SK-N-SH treated with all-trans-retinoic acid at 6 μM for 48 hours (cell line): ENCODE results near the gene GIN1.
A peak's percentile ranks its signal among the peaks of the same experiment; 100 is the strongest.

Experiments used
- ATAC-seq: fragments of 200-7000 bp; cut with Tn5 transposase; 3 replicates; pipeline ENCODE4 v1.9.1; 2020; ENCODE audit warnings: mild to moderate bottlenecking, moderate library complexity
- ARNTL ChIP-seq: fragments of 450-650 bp; formaldehyde crosslinking; IDR thresholded peaks from 2 replicates; pipeline ENCODE4 v1.5.0; 2020; ENCODE audit warnings: low read depth, mild to moderate bottlenecking, moderate library complexity, borderline replicate concordance
- BACH2 ChIP-seq: fragments of 250-450 bp; sonication (Bioruptor Pico); IDR thresholded peaks from 2 replicates; pipeline ENCODE4 v1.9.0; 2021; ENCODE audit warnings: mild to moderate bottlenecking, borderline replicate concordance
- CREB5 ChIP-seq: fragments of 250-450 bp; sonication (Bioruptor Pico); IDR thresholded peaks from 2 replicates; pipeline ENCODE4 v1.5.1; 2020; ENCODE audit warnings: low read depth, mild to moderate bottlenecking, moderate library complexity
- CSDC2 ChIP-seq: fragments of 250-450 bp; sonication (Bioruptor Pico); IDR thresholded peaks from 2 replicates; pipeline ENCODE4 v1.5.0; 2020; ENCODE audit warnings: mild to moderate bottlenecking, moderate library complexity
- CSRNP3 ChIP-seq: fragments of 250-450 bp; sonication (Bioruptor Pico); IDR thresholded peaks from 2 replicates; pipeline ENCODE4 v1.5.1; 2021; ENCODE audit warnings: mild to moderate bottlenecking, moderate library complexity
- ESRRG ChIP-seq: fragments of 250-450 bp; sonication (Bioruptor Pico); IDR thresholded peaks from 2 replicates; pipeline ENCODE4 v1.6.1; 2021; ENCODE audit warnings: mild to moderate bottlenecking
- GLIS3 ChIP-seq: fragments of 250-450 bp; sonication (Bioruptor Pico); IDR thresholded peaks from 2 replicates; pipeline ENCODE4 v1.5.0; 2020; ENCODE audit warnings: mild to moderate bottlenecking, moderate library complexity
- ISL1 ChIP-seq: fragments of 250-450 bp; sonication (Bioruptor Pico); IDR thresholded peaks from 2 replicates; pipeline ENCODE4 v2.1.2; 2022; ENCODE audit warnings: mild to moderate bottlenecking, moderate library complexity
- OSR1 ChIP-seq: fragments of 250-450 bp; sonication (Bioruptor Pico); IDR thresholded peaks from 2 replicates; pipeline ENCODE4 v1.8.0; 2022; ENCODE audit warnings: moderate library complexity, mild to moderate bottlenecking, inconsistent platforms
- PATZ1 ChIP-seq: fragments of 250-450 bp; sonication (Bioruptor Pico); IDR thresholded peaks from 2 replicates; pipeline ENCODE4 v1.8.0; 2020; ENCODE audit warnings: mild to moderate bottlenecking, moderate library complexity, borderline replicate concordance
- PPARA ChIP-seq: fragments of 250-450 bp; sonication (Bioruptor Pico); IDR thresholded peaks from 2 replicates; pipeline ENCODE4 v1.5.0; 2020; ENCODE audit warnings: mild to moderate bottlenecking, borderline replicate concordance
- RARB ChIP-seq: fragments of 250-450 bp; sonication (Bioruptor Pico); IDR thresholded peaks from 2 replicates; pipeline ENCODE4 v1.8.0; 2021; ENCODE audit warnings: mild to moderate bottlenecking, moderate library complexity
- SNAI2 ChIP-seq: fragments of 250-450 bp; sonication (Bioruptor Pico); IDR thresholded peaks from 2 replicates; pipeline ENCODE4 v1.5.0; 2020; ENCODE audit warnings: mild to moderate bottlenecking, moderate library complexity
- TCF4 ChIP-seq: fragments of 250-450 bp; sonication (Bioruptor Pico); IDR thresholded peaks from 2 replicates; pipeline ENCODE4 v1.8.0; 2021; ENCODE audit warnings: mild to moderate bottlenecking, moderate library complexity, borderline replicate concordance
- TOX ChIP-seq: fragments of 250-450 bp; sonication (Bioruptor Pico); IDR thresholded peaks from 2 replicates; pipeline ENCODE4 v1.8.0; 2021; ENCODE audit warnings: mild to moderate bottlenecking, moderate library complexity, borderline replicate concordance
- TSHZ2 ChIP-seq: fragments of 250-450 bp; sonication (Bioruptor Pico); IDR thresholded peaks from 2 replicates; pipeline ENCODE4 v1.5.0; 2020; ENCODE audit warnings: mild to moderate bottlenecking, moderate library complexity
- ZFP3 ChIP-seq: fragments of 250-450 bp; sonication (Bioruptor Pico); IDR thresholded peaks from 2 replicates; pipeline ENCODE4 v1.5.0; 2020; ENCODE audit warnings: mild to moderate bottlenecking, moderate library complexity
- ZNF565 ChIP-seq: fragments of 450-650 bp; formaldehyde crosslinking; conservative IDR thresholded peaks from 2 replicates; pipeline ENCODE4 v1.5.0; 2020; ENCODE audit warnings: low read depth, mild to moderate bottlenecking, moderate library complexity
- ZNF70 ChIP-seq: fragments of 450-650 bp; formaldehyde crosslinking; IDR thresholded peaks from 2 replicates; pipeline ENCODE4 v1.5.0; 2020; ENCODE audit warnings: mild to moderate bottlenecking, moderate library complexity
- ZNF8 ChIP-seq: fragments of 450-650 bp; formaldehyde crosslinking; IDR thresholded peaks from 2 replicates; pipeline ENCODE4 v1.5.0; 2020; ENCODE audit warnings: mild to moderate bottlenecking, moderate library complexity

Gene GIN1

GRCh38 chr5:103126557-103126956, 6.6 kb upstream of the GIN1 start:
- TF ChIP-seq TCF4 (CRISPR knock-in tag) (no peak), RARB (CRISPR knock-in tag) (no peak), PATZ1 (CRISPR knock-in tag) (no peak), ESRRG (CRISPR knock-in tag) (no peak), ZNF565 (CRISPR knock-in tag) (no peak), SNAI2 (CRISPR knock-in tag) (no peak), BACH2 (no peak), PPARA (CRISPR knock-in tag) (no peak), ARNTL (no peak)
- TF ChIP-seq, all 23 proteins: peak for 0
- no peak for ATAC-seq

GRCh38 chr5:103122242-103122641, 2.3 kb upstream of the GIN1 start:
- no peak for ATAC-seq

GRCh38 chr5:103120607-103121200, 766 bp upstream of the GIN1 start:
- ATAC-seq = peak; percentile 3
- no peak for TF ChIP-seq ISL1 (CRISPR knock-in tag)
- no peak for TF ChIP-seq TOX (CRISPR knock-in tag)
- TF ChIP-seq ZNF70 = no peak
- no peak for TF ChIP-seq TSHZ2 (CRISPR knock-in tag)
- no peak for TF ChIP-seq PPARA (CRISPR knock-in tag)
- no peak for TF ChIP-seq CREB5
- no peak for TF ChIP-seq RARB (CRISPR knock-in tag)
- no peak for TF ChIP-seq ARNTL
- no peak for TF ChIP-seq ZFP3 (CRISPR knock-in tag)

More at GRCh38 chr5:103122242-103122641, 2.3 kb upstream of the GIN1 start:
- TF ChIP-seq CSDC2 (CRISPR knock-in tag) (no peak), BACH2 (no peak), ISL1 (CRISPR knock-in tag) (no peak), OSR1 (CRISPR knock-in tag) (no peak), SNAI2 (CRISPR knock-in tag) (no peak), ESRRG (CRISPR knock-in tag) (no peak), PPARA (CRISPR knock-in tag) (no peak), ZNF8 (CRISPR knock-in tag) (no peak), CSRNP3 (no peak), PATZ1 (CRISPR knock-in tag) (no peak), GLIS3 (CRISPR knock-in tag) (no peak)
